ENCODE results near the gene EHD2.
A peak's percentile ranks its signal among the peaks of the same experiment; 100 is the strongest.
"Not testable (repeated sequence)": the region's sequence is repeated elsewhere in the genome, so short reads cannot be mapped to it uniquely, and the experiment has no call there.

Gene EHD2

GRCh38 chr19:47752440-47753211 lies 39.4 kb downstream of the EHD2 start:
- no peak for DNase-seq

GRCh38 chr19:47754206-47755064 lies 41.2 kb downstream of the EHD2 start:
- no peak for DNase-seq

- no peak for DNase-seq
These were observed 42.0 kb downstream of the EHD2 start for GRCh38 chr19:47755065-47755761.

GRCh38 chr19:47755762-47756626 lies 42.8 kb downstream of the EHD2 start:
- DNase-seq: no peak

- no peak for DNase-seq
These were observed 43.4 kb downstream of the EHD2 start for GRCh38 chr19:47756627-47756929.

GRCh38 chr19:47756953-47757608 lies 43.9 kb downstream of the EHD2 start:
- DNase-seq: no peak

- DNase-seq: no peak
These were observed 44.6 kb downstream of the EHD2 start for GRCh38 chr19:47757617-47758442.

GRCh38 chr19:47758443-47758804 lies 45.2 kb downstream of the EHD2 start:
- no peak for DNase-seq

GRCh38 chr19:47760632-47760999 lies 47.4 kb downstream of the EHD2 start:
- DNase-seq: no peak

- DNase-seq: no peak
These were observed 48.3 kb downstream of the EHD2 start for GRCh38 chr19:47761566-47761965.

GRCh38 chr19:47762151-47762550 lies 48.9 kb downstream of the EHD2 start:
- DNase-seq: no peak

- DNase-seq: no peak
These were observed 49.5 kb downstream of the EHD2 start for GRCh38 chr19:47762615-47763308.

- not testable (repeated sequence) for DNase-seq
These were observed 51.5 kb downstream of the EHD2 start for GRCh38 chr19:47764705-47765104.

GRCh38 chr19:47765523-47766358 lies 52.5 kb downstream of the EHD2 start:
- DNase-seq: peak; percentile 14

- DNase-seq: no peak
These were observed 53.1 kb downstream of the EHD2 start for GRCh38 chr19:47766359-47766620.

- no peak for DNase-seq
These were observed 53.4 kb downstream of the EHD2 start for GRCh38 chr19:47766670-47767069.

- DNase-seq: no peak
These were observed 54.1 kb downstream of the EHD2 start for GRCh38 chr19:47767349-47767748.

- DNase-seq: no peak
These were observed 55.4 kb downstream of the EHD2 start for GRCh38 chr19:47768604-47769003.

GRCh38 chr19:47769534-47769933 lies 56.3 kb downstream of the EHD2 start:
- DNase-seq: no peak

- not testable (repeated sequence) for DNase-seq
These were observed 58.1 kb downstream of the EHD2 start for GRCh38 chr19:47771291-47771690.

Data from NCI-H2029 treated with DMSO at 0.1 percent for 48 hours (cell line).